GM18868 (cell line): ENCODE data around the gene HMOX2.

Experiments
- ATAC-seq: cut with Tn5 transposase; IDR thresholded peaks from one replicate; pipeline ENCODE4 v1.9.1; 2021; ENCODE audit warnings: mild to moderate bottlenecking, moderate library complexity; ENCODE audit not compliant: unreplicated experiment

HMOX2 gene, protein sequence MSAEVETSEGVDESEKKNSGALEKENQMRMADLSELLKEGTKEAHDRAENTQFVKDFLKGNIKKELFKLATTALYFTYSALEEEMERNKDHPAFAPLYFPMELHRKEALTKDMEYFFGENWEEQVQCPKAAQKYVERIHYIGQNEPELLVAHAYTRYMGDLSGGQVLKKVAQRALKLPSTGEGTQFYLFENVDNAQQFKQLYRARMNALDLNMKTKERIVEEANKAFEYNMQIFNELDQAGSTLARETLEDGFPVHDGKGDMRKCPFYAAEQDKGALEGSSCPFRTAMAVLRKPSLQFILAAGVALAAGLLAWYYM

GRCh38 chr16:4475880-4476788 lies at the start of gene HMOX2:
Gene HMOX2 (plus strand): TSS chr16:4476398. CDS start chr16:4505525, 29,127 bp downstream.
- ATAC-seq, result peak; percentile 85

GRCh38 chr16:4426722-4427372 lies 49.4 kb upstream of the HMOX2 start:
- no peak for ATAC-seq

- ATAC-seq, result no peak
Observed at GRCh38 chr16:4428500-4428899, 47.7 kb upstream of the HMOX2 start.

- no peak for ATAC-seq
Observed at GRCh38 chr16:4431023-4431422, 45.2 kb upstream of the HMOX2 start.

- no peak for ATAC-seq
Observed at GRCh38 chr16:4433228-4433627, 43.0 kb upstream of the HMOX2 start.

- no peak for ATAC-seq
Observed at GRCh38 chr16:4433914-4434787, 42.0 kb upstream of the HMOX2 start.

DNA sequence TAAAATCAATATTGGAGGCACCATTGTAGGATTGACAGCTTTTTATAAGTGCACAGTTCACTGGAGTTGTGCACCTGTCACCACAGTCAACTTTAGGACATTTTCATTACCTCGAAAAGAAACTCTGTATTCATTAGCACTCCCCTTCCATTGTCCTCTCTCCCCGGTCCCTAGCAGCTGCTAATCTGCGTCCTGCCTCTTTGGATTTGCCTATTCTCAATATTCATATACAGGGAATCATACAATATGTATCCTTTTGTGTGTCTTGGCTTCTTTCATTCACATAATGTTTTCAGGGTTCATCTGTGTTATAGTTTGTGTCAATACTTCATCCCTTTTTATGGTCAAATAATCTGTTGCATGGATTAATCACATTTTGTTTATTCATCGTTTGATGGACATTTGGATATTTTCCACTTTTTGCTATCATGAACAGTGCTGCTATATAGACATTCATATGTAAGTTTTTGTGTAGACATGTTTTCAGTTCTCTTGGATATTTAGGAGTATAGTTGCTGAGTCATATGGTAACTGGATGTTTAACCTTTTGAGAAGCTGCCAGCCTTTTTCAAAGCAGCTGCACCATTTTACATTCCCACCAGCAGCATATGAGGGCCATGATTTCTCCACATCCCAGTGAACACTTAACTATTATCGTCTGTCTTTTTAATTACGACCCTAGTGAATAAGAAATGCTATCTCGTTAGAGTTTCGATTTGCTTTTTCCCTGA lies 40.7 kb upstream of the HMOX2 start:
- ATAC-seq, result no peak

DNA sequence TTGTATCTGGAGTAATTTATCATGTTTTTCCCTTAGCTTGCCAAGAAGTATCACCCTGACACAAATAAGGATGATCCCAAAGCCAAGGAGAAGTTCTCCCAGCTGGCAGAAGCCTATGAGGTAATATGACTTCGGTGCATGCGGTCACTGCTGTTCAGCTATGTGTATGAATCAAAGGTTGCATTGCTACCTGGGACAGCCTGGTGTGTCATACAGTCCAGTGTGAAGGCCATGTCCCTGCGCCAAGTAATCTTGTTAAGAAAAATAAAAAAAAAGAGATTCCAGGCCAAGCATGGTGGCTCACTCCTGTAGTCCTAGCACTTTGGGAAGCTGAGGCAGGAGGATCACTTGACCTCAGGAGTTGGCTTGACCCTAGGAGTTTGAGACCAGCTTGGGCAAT lies 38.8 kb upstream of the HMOX2 start:
- ATAC-seq, result no peak

DNA sequence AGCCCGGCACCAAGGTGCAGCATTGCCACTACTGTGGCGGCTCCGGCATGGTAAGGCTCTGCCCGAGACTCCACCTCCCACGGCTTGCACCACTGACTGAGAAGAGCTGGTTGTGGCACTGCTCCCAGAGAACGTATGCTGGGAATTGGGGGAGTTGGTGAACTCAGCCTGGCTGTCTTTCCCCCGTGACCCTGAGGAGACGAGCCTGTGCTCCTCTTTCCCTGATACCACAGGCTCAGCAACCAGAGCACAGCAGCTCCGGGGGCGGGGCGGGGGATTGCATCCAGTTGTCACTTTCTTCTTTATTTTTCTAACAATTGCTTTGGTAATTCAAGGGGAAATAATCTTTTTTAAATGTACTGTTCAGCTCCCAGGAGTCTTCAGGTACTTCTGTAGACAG lies 33.8 kb upstream of the HMOX2 start:
- no peak for ATAC-seq

DNA sequence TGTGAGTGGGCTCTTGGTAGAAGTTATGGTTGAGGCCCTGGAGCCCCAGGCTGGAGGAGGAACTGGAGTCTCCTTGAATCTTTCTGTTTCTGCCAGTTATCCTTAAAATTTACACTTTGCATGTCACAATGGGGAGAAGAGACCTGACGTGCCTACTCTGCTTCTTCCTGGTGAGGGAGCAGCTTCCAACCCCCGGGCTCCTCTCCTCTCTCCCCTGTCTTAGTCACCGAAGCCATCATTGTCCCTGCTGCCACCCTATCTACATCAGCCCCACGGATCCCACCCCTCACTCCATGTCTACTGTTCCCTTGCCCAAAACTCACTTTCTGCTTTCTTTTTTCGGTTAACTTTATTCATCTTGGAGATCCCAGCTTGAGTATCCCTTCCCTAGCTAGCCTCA lies 32.9 kb upstream of the HMOX2 start:
- no peak for ATAC-seq

- ATAC-seq, result no peak
Observed at GRCh38 chr16:4443986-4444385, 32.2 kb upstream of the HMOX2 start.

- no peak for ATAC-seq
Observed at GRCh38 chr16:4450430-4450829, 25.8 kb upstream of the HMOX2 start.

- ATAC-seq, result no peak
Observed at GRCh38 chr16:4450931-4451519, 25.2 kb upstream of the HMOX2 start.

GRCh38 chr16:4452674-4453073 lies 23.5 kb upstream of the HMOX2 start:
- no peak for ATAC-seq

DNA sequence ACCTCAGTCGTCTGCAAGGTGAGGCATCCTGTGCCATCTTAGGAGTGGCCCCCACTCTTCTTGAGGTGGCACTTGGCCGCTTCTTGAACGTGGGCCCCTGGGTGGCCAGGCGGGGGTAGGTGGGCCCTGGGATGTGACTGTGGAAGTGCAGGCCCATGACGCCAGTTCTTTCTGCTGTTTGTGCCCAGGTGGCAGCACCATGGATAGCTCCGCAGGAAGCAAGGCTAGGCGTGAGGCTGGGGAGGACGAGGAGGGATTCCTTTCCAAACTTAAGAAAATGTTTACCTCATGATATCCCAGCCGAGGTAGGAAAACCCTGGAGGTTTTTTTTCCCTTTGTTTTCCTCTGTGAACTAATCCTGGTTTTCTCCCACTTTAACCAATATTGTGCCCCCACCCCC lies 21.6 kb upstream of the HMOX2 start:
- no peak for ATAC-seq

DNA sequence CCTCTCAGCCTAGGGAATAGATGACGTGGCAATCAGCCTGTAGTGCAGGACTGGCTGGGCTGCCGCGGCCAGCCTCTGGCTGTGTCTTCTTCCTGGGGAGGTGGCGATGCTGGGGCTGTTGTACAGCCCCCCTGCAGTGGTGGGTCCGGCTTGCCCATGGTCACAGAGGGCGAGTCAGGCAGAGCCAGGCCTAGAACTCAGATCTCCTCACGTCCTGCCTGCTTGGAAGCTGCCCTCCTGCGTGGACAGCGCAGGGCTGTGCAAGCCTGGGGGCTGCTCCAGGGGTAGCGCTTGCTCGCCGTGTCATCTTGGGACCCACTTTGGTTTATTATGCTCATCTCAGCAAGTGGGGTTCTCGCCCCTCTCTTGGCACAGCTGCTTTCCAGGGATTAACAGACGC lies 21.1 kb upstream of the HMOX2 start:
- ATAC-seq, result no peak

- no peak for ATAC-seq
Observed at GRCh38 chr16:4455951-4456350, 20.2 kb upstream of the HMOX2 start.

DNA sequence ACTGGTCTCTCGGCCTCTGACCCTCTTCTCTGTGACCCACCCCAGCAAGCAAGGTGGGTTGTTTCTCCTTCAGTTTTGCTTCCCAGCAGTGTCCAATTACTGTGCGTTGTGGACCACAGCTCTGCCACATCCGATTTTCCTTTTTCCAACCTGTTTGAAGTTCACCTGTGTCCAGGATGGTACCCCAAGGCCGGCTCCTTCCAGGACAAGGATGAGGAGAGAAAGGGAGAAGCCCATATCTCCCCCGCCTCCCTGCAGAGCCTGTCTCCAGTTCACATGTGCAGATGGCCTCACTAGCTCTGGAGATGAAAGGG lies 15.3 kb upstream of the HMOX2 start:
- ATAC-seq, result no peak

DNA sequence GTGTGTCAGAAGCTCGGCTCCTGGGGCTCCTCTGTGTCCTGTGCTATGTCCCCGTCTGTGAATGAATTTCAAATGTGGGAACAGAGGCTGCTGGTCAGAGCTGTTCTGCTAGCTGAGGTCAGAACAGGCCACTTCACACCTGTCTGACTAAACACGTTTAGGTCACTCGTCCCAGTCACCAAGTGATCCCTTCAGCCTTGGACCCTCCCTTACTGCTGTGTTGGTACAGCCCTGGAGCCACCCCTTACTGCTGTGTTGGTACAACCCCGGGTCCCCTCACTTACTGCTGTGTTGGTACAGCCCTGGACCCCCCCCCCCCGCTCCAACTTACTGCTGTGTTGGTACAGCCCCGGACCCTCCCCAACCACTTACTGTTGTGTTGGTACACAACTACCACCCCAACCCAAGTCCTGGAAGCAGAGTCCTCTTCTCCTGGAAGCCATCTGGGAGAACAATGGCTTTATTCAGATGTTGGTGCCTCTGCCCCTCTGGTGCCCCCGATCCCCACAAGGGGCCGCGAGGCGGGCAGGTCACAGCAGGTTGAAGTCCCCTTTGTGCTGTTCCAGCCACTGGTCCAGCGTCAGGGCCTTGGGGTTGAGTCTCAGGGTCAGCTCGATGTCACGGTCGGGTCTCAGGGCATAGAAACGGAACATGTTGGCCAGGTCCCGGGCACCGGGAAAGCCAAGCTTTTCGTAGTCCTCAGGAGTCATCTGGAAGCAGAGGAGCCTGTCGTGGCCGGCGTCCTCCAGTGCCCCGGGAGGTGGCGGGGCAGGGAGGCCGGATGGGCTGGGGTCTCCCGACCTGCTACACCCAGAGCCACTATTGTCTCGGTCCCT lies 14.7 kb upstream of the HMOX2 start:
- ATAC-seq, result no peak
